ENCODE measurements around the gene CISH.

CISH gene

GRCh38 chr3:50600141-50600753, 11.3 kb downstream of the CISH start:
- no peak for TF ChIP-seq CTCF (IDR thresholded peaks at IDR 0.05; ENCODE audit: control extremely low read depth, extremely low read depth, low read depth, missing control alignments)
- ChIA-PET CTCF (interaction anchor here (1.6 to 7.5 kb wide), 3 partner anchors 10 to 19 kb away, joined by 4 to 54 read pairs (median 11); partner anchors contain the start of gene MAPKAPK3), POLR2A (no interaction called here)
- no peak for DNase-seq (ENCODE audit: extremely low spot score)

- no peak for TF ChIP-seq CTCF (IDR thresholded peaks at IDR 0.05; ENCODE audit: control extremely low read depth, extremely low read depth, low read depth, missing control alignments)
- DNase-seq (ENCODE audit: extremely low spot score), result no peak
- ChIA-PET CTCF (interaction anchor here (1.8 to 7.5 kb wide), 4 partner anchors 9 to 50 kb away, joined by 6 to 54 read pairs (median 14); partner anchors contain the start of gene MAPKAPK3), POLR2A (no interaction called here)
Measured at GRCh38 chr3:50599716-50600118, 11.9 kb downstream of the CISH start.

GRCh38 chr3:50599115-50599715, 12.4 kb downstream of the CISH start:
- CTCF ChIA-PET, result interaction anchor here (0.8 to 3.4 kb wide), 8 partner anchors 9 to 54 kb away, joined by 3 to 18 read pairs (median 8); no protein-coding TSS in a partner anchor
- POLR2A ChIA-PET, result no interaction called here
- no peak for TF ChIP-seq CTCF (IDR thresholded peaks at IDR 0.05; ENCODE audit: control extremely low read depth, extremely low read depth, low read depth, missing control alignments)
- DNase-seq (ENCODE audit: extremely low spot score), result no peak

- no peak for TF ChIP-seq CTCF (IDR thresholded peaks at IDR 0.05; ENCODE audit: control extremely low read depth, extremely low read depth, low read depth, missing control alignments)
- ChIA-PET CTCF (interaction anchor here (0.9 to 11.1 kb wide), 3 partner anchors 8 to 22 kb away, joined by 3 to 266 read pairs (median 4); partner anchors contain the start of genes CISH and MAPKAPK3), POLR2A (no interaction called here)
Measured at GRCh38 chr3:50594253-50594785, 17.3 kb downstream of the CISH start.

GRCh38 chr3:50592568-50592967, 19.0 kb downstream of the CISH start:
- ChIA-PET POLR2A (interaction anchor here (1.0 to 1.2 kb wide), 2 partner anchors 21 to 24 kb away, joined by 3 to 4 read pairs; no protein-coding TSS in a partner anchor), CTCF (interaction anchor here (0.6 to 11.1 kb wide), 6 partner anchors 10 to 268 kb away, joined by 3 to 266 read pairs (median 4); partner anchors contain the start of genes CISH, HEMK1 and MAPKAPK3)

More at GRCh38 chr3:50594253-50594785, 17.3 kb downstream of the CISH start:
- DNase-seq (ENCODE audit: extremely low spot score), result no peak

More at GRCh38 chr3:50592568-50592967, 19.0 kb downstream of the CISH start:
- no peak for DNase-seq (ENCODE audit: extremely low spot score)
- no peak for TF ChIP-seq CTCF (IDR thresholded peaks at IDR 0.05; ENCODE audit: control extremely low read depth, extremely low read depth, low read depth, missing control alignments)

Data from GM10248 (cell line).